ENCODE data around the gene ATP8B3. TPM values are rescaled to one million over a fixed set of nuclear protein-coding genes. Genes with fewer than 3 reads are reported as not detected.

ATP8B3 gene
- polyA plus RNA-seq, 1 donor (not counting 4 experiments of a cell fraction or from before 2014, with no cell fraction given) = 0.98 TPM

DNA sequence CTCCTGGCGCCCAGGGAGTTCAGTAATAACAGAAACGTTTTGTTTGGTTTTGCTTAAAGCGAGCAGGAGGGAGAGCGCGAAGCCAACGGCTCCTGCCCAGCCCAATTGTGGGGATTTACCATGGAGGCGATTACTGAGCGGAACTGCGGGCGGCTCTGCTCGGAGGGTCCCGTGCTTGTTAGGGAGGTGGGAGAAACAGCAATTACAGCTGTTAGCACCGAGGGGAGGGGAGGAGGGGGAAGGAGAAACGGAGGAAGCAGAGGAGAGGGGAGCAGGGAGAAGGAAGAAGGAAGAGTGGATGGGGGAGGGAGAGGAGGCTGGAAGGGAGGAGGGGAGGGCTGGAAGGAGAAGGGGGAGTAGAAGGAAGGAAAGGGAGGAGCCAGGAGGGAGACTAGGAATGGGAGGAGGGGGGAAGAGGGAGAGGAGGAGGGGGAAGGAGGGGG lies 66.5 kb downstream of the ATP8B3 start:
- H3K9me3 ChIP-seq (ENCODE audit: control insufficient read depth, low read depth, low read length) = no peaks in the 10 kb centered on the region
- dilution Hi-C loops (cut with MboI; ENCODE audit: extremely low pct_ligation_motif_present, low sequenced_read_pairs) = no loop called here
- no peaks in the 10 kb centered on the region for H3K79me2 ChIP-seq (ENCODE audit: control insufficient read depth, insufficient read depth, low read length)
- no peak overlapping the region for H3K27ac ChIP-seq (ENCODE audit: control insufficient read depth, insufficient read depth, low read length)
- peaks cover 25% of the 10 kb centered on the region for H3K27me3 ChIP-seq (ENCODE audit: control insufficient read depth, extremely low read depth, insufficient read depth, low read length)
- DNase-seq (ENCODE audit: low read depth, low spot score) (no peak), FAIRE-seq (no peak)
- peak overlapping the region; percentile 49 for H2AFZ ChIP-seq (ENCODE audit: control insufficient read depth, low read length)
- peak overlapping the region; percentile 69 for H3K4me2 ChIP-seq (ENCODE audit: control insufficient read depth, extremely low read depth, insufficient read depth, low read depth, low read length)
- no peaks in the 10 kb centered on the region for H3K9me1 ChIP-seq (ENCODE audit: control insufficient read depth, extremely low read depth, insufficient read depth, low read length)
- peaks cover 36% of the 10 kb centered on the region for H3K4me1 ChIP-seq (ENCODE audit: control insufficient read depth, extremely low read depth, insufficient read depth, low read length)
- TF ChIP-seq EZH2 (IDR thresholded peaks at IDR 0.05; ENCODE audit: low read length) = no peak
- TF ChIP-seq, protein P1, sequence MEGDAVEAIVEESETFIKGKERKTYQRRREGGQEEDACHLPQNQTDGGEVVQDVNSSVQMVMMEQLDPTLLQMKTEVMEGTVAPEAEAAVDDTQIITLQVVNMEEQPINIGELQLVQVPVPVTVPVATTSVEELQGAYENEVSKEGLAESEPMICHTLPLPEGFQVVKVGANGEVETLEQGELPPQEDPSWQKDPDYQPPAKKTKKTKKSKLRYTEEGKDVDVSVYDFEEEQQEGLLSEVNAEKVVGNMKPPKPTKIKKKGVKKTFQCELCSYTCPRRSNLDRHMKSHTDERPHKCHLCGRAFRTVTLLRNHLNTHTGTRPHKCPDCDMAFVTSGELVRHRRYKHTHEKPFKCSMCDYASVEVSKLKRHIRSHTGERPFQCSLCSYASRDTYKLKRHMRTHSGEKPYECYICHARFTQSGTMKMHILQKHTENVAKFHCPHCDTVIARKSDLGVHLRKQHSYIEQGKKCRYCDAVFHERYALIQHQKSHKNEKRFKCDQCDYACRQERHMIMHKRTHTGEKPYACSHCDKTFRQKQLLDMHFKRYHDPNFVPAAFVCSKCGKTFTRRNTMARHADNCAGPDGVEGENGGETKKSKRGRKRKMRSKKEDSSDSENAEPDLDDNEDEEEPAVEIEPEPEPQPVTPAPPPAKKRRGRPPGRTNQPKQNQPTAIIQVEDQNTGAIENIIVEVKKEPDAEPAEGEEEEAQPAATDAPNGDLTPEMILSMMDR (optimal IDR thresholded peaks at IDR 0.05 in 1 of 3, IDR thresholded peaks at IDR 0.05 in 1 of 3, conservative IDR thresholded peaks at IDR 0.05 in 1 of 3; ENCODE audit: extremely low read depth in 1 of 3, insufficient read depth in 2 of 3, low read length in 3 of 3) = no peak
- no peaks in the 10 kb centered on the region for H3K36me3 ChIP-seq (ENCODE audit: control insufficient read depth in 2 of 2, extremely low read depth in 1 of 2, insufficient read depth in 2 of 2, low read length in 2 of 2)
- peak overlapping the region; percentile 22 for H3K9ac ChIP-seq (ENCODE audit: control insufficient read depth, extremely low read depth, insufficient read depth, low read length)
- no peaks in the 10 kb centered on the region for H4K20me1 ChIP-seq (ENCODE audit: control insufficient read depth, extremely low read depth, insufficient read depth, low read length)
- H3K4me3 ChIP-seq (ENCODE audit: control insufficient read depth in 2 of 3, extremely low read depth in 1 of 3, insufficient read depth in 2 of 3, low read depth in 1 of 3, low read length in 3 of 3) = peak overlapping the region; percentile 28 to 48 (median 42)

DNA sequence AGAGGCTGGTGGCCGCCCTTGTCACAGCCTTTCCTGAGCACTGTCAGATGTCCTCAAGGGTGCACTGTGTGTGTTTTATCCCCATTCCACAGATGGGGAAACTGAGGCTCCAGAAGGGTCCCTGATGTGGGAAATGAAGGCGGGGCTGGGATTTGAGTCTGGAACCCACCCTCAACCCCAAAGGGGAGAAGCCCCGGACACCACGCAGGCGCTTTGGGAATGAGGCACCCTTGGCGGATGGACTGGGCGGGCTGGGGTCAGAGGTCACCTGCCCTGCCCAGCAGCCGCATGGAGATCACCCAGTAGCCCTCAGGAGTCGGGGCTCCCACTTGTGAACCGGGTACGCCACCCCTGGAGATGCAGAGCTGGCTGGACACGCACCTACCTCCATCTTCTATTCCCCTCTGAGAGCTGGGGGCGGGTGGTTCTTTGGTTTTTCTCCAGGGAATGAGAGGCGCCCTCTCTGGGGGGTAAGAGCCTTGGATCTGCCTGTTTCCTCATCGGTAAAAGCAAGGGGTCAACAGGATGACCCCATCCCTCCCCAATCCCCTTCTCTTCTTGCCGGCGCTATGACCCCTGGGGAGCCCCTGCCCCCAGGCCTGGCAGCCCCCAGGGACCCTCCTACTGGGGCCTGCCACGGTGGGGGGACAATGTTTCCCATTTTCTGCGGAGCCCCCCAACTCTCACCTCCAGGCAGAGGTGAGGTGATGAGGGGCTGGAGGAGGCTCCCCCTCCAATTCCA lies 67.1 kb downstream of the ATP8B3 start:
- Histone ChIP-seq H3K36me3 (ENCODE audit: control insufficient read depth in 2 of 2, extremely low read depth in 1 of 2, insufficient read depth in 2 of 2, low read length in 2 of 2) (no peaks in the 10 kb centered on the region), H3K9me1 (ENCODE audit: control insufficient read depth, extremely low read depth, insufficient read depth, low read length) (no peaks in the 10 kb centered on the region), H3K79me2 (ENCODE audit: control insufficient read depth, insufficient read depth, low read length) (no peaks in the 10 kb centered on the region), H3K4me3 (ENCODE audit: control insufficient read depth in 2 of 3, extremely low read depth in 1 of 3, insufficient read depth in 2 of 3, low read depth in 1 of 3, low read length in 3 of 3) (peak overlapping the region; percentile 28 to 48 (median 42)), H3K4me1 (ENCODE audit: control insufficient read depth, extremely low read depth, insufficient read depth, low read length) (peaks cover 32% of the 10 kb centered on the region), H3K4me2 (ENCODE audit: control insufficient read depth, extremely low read depth, insufficient read depth, low read depth, low read length) (peak overlapping the region; percentile 69), H4K20me1 (ENCODE audit: control insufficient read depth, extremely low read depth, insufficient read depth, low read length) (no peaks in the 10 kb centered on the region), H2AFZ (ENCODE audit: control insufficient read depth, low read length) (no peak overlapping the region), H3K9me3 (ENCODE audit: control insufficient read depth, low read depth, low read length) (no peaks in the 10 kb centered on the region), H3K9ac (ENCODE audit: control insufficient read depth, extremely low read depth, insufficient read depth, low read length) (peak overlapping the region; percentile 22), H3K27ac (ENCODE audit: control insufficient read depth, insufficient read depth, low read length) (no peak overlapping the region), H3K27me3 (ENCODE audit: control insufficient read depth, extremely low read depth, insufficient read depth, low read length) (peaks cover 19% of the 10 kb centered on the region)
- dilution Hi-C loops (cut with MboI; ENCODE audit: extremely low pct_ligation_motif_present, low sequenced_read_pairs) = no loop called here
- FAIRE-seq (no peak), DNase-seq (ENCODE audit: low read depth, low spot score) (no peak)
- no peak for TF ChIP-seq EZH2 (IDR thresholded peaks at IDR 0.05; ENCODE audit: low read length)
- TF ChIP-seq, protein P1 (optimal IDR thresholded peaks at IDR 0.05 in 1 of 3, IDR thresholded peaks at IDR 0.05 in 1 of 3, conservative IDR thresholded peaks at IDR 0.05 in 1 of 3; ENCODE audit: extremely low read depth in 1 of 3, insufficient read depth in 2 of 3, low read length in 3 of 3) = no peak
